ENCODE data around the gene PACRG.

- TF ChIP-seq, protein P1, sequence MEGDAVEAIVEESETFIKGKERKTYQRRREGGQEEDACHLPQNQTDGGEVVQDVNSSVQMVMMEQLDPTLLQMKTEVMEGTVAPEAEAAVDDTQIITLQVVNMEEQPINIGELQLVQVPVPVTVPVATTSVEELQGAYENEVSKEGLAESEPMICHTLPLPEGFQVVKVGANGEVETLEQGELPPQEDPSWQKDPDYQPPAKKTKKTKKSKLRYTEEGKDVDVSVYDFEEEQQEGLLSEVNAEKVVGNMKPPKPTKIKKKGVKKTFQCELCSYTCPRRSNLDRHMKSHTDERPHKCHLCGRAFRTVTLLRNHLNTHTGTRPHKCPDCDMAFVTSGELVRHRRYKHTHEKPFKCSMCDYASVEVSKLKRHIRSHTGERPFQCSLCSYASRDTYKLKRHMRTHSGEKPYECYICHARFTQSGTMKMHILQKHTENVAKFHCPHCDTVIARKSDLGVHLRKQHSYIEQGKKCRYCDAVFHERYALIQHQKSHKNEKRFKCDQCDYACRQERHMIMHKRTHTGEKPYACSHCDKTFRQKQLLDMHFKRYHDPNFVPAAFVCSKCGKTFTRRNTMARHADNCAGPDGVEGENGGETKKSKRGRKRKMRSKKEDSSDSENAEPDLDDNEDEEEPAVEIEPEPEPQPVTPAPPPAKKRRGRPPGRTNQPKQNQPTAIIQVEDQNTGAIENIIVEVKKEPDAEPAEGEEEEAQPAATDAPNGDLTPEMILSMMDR (optimal IDR thresholded peaks at IDR 0.05 in 1 of 3, IDR thresholded peaks at IDR 0.05 in 1 of 3, conservative IDR thresholded peaks at IDR 0.05 in 1 of 3; ENCODE audit: extremely low read depth in 1 of 3, insufficient read depth in 2 of 3, low read length in 3 of 3) = no peak
- TF ChIP-seq EZH2 (IDR thresholded peaks at IDR 0.05; ENCODE audit: low read length) = no peak
These were observed 590.5 kb downstream of the PACRG start for GRCh38 chr6:163318071-163318786.
